GM15510 (cell line): ENCODE measurements around the gene FAM181B.

Experiments
- POLR2A ChIP-seq: IDR thresholded peaks from 3 replicates; pipeline ENCODE4 v1.6.1; 2011; ENCODE audit warnings: borderline replicate concordance; ENCODE audit not compliant: insufficient read length; ENCODE audit errors: extremely low read depth

FAM181B gene

DNA sequence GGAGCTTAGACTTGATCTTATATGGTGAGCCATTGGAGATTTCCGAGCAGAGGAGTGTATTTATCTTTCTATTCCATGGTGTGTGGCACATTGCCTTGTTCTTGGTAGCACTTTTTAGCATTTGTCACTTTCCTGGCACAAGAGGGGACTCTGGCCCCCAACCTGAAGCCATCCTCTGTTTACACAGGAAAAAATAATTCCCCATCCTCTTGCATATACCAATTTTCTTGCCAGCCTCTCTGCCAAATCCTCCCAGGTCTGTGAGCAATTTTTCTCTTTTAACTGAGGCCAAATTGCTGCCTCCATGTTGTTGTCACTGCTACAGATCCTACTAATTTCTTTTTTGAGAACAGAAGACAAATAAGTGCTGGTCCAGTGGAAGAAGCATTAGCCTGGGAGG, 20.3 kb upstream of the FAM181B start:
- no peak for TF ChIP-seq POLR2A

DNA sequence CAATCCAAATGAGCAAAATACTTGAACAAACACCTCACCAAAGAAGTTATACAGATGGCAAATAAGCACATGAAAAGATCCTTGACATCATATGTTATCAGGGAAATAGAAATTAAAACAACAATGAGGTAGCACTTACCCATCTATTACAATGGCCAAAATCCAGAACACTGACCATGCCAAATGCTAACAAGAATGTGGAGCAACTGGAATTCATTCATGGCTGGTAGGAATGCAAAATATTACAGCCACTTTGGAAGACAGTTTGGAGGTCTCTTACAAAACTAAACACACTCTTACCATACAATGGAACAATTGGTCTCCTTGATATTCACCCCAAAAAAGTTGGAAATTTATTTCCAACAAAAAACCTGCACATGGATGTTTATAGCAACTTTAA, 19.1 kb upstream of the FAM181B start:
- TF ChIP-seq POLR2A = no peak

DNA sequence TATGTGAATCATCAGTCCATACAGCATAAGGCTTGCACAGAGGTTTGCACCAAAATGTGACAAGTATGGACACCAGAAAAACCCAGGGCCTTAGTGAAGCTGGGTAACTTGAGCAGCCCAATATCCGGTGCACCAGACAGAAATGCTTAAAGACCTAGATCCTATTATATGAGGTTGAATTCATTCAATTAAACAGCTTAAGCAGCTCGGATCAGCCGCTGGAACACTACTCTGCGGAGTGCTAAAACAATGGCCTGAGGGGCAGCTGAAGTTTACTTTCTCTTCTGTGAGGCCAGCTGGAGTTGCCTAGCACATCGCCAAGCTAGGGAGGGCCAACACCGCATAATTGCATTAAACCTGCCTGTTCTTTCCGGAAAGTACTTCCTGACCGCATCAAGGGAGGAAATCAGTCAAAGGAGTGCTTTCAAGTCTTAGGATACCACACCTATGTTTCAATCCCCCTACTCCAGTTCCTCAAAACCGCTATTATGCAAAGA, 17.0 kb upstream of the FAM181B start:
- TF ChIP-seq POLR2A = no peak

DNA sequence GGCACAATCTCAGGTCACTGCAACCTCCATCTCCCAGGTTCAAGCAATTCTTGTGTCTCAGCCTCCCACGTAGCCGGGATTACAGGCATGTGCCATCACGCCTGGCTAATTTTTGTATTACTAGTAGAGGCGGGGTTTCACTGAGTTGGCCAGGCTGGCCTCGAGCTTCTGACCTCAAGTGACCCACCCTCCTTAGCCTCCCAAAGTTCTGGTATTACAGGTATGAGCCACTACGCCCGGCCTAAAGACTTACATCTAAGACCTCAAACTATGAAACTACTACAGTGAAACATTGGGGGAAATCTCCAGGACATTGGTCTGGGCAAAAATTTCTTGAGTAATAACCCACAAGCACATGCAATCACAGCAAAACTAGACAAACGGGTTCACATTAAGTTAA, 13.8 kb upstream of the FAM181B start:
- no peak for TF ChIP-seq POLR2A

DNA sequence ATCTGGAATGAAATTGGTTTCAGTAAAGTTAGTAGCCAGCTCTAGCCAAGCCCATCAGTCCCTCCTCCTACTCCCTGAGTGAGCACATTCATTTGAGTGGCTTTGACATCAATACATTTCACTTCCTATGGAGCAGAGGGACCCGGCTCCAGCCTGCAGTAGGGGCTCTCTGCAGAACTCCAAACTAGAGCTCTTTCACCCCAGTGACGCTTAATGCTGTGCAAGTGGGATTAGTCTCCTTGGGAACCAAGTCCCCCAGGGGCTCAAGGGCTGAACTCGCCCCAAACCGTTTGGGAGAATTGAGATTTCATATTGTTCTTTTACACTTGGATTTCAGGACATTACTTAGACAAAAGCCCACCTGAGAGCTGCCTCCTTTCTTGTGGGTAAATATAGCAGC, 4.4 kb upstream of the FAM181B start:
- TF ChIP-seq POLR2A = no peak

DNA sequence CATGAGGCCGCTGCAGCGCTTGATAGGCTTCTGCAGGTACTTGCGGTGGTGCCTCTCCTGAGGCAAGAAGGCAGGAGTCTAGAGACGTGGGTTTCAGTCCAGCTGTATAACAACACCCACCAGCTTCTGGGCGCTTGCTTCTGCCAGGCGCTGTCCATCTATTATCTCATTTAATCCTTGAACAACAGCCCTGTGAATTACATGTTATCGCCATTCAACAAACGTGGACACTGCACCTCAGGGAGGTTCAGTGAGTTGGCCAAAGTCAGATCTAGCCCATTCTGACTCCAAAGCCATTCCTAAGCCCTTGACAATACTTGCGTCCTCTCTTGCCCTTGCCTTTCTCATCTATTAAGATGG, 436 bp upstream of the FAM181B start:
- no peak for TF ChIP-seq POLR2A

DNA sequence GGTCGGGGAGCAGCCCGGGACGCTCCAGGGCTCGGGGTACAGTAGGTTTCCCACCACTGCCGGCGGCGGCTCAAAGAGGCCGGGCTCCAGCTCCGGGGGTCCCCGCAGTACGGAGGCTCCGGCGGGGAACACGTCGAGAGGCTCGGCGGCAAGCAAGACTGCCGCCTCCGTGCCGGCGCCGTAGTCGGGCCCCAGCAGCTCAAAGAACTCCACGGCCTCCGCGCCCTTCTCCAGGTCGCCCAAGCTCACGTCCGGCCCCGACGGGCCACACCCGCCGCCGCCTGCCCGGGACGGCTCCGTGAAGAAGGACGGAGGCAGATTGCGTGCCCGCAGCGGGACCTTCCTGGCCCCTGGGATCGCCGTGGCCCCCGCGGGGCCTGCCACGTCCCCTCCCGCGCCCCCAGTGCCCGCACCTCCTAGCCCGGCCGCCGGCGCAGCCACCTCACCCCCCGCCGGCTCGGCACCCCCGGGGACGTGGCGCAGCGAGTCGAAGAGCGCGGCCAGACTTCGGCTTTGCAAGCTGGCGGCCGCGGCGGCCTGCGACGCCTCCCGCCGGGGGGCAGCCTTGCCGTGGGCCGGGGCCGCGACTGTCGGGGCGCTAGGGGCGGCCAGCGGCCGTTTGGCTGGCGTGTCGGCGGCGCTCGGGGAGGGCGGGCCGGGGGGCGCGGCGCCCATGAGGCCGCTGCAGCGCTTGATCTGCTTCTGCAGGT, 775 bp downstream of the FAM181B start:
- no peak for TF ChIP-seq POLR2A

DNA sequence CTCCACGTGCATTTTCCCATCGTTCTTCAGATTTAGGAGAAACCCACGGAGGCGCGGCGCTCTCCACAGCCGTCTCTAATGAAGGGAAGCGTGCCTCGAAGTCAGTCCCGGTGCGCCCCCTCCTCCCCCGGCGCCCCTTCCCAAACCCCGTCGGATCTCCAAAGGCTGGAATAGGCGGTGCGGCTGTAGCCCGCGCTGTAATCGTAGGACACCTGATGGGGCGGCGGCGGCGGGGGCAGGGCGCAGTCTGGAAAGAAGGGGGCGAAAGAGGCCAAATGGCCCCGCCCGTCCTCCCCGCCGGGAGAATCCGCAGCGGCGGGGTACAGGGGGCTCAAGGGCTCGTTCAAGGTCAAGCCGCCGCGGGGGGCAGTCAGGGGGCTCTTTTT, 1.3 kb downstream of the FAM181B start:
- no peak for TF ChIP-seq POLR2A

DNA sequence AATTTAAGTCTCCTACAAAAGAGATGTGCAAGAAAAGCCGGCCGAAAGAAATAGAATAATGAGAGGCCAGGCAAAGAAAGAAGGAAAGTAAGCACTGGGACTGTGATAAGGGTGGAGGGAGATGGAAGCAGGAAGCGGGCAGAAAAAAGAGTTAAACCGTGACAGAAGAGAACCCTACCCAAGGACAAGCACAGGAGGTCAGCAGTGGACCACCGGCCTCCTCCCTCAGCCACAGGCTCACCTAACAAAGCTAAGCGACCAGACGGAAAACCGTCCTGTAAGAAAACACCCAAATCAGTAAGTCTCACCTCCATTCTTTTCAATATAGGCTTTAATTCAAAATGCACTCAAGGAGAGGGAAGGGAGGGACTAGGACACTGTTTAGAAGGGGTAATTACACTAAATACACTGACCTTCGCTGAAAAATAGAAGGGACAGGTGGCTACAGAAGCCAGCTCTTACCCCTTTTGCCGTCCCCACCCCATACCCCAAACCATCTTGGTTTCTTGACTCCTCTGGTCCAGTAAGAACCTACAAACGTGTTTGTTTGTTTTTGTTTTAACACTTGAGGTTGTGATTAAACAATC, 1.9 kb downstream of the FAM181B start:
- no peak for TF ChIP-seq POLR2A

DNA sequence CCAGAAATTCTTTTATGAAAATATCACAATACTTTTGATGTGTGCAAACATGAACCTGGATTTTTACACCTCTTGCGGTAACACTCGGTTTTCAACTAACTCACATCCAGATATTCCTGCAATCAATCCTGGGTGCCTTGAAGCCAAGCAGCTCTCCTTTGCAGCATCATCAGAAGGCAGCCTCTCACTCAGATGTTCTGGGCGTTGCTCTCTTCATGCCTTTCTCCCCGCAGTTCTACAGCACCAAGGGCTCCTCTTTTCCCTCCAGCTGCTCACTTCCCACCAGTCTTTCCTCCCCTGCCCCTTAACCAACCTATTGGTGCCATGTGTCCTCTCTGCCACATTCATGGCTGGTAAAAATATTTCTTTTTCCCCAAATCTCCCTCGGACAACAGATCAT, 2.9 kb downstream of the FAM181B start:
- TF ChIP-seq POLR2A = no peak

DNA sequence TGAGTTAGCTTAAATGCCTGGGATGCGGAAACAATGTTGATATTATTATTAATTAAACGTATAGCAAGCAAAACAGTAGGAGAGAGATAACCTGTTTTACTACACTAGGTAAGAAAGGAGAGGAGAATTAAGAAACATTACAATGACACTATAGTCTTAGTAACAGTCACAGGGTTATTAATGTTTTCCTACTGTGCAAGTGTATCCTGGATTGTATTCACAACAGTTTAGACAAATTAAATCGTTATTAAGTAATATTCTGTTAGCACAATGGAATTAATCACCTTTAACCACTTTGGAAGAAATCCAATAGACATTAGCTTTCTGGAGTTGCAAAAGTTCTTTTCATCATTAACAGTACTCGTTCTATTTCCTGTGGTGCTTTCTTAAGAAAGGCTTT, 3.4 kb downstream of the FAM181B start:
- TF ChIP-seq POLR2A = no peak

DNA sequence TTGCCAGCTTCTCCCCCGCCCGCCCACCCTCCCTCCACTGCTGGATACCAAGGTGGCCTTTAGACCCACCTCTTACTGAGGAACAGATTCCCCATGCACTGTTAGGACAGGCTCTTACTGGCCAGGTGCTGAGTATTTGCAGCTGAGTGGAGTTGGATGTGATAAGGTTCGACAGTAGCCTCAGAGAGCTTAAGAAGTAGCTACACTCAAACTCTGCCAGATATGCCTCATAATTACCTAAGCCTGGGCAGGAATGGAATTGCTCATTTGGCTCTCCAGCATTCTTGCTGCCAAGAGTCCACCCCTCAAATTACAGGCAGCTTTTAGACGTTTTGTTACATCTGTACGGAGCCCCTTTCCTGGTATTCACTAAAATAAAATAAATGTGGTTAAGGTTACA, 9.6 kb downstream of the FAM181B start:
- TF ChIP-seq POLR2A = no peak

DNA sequence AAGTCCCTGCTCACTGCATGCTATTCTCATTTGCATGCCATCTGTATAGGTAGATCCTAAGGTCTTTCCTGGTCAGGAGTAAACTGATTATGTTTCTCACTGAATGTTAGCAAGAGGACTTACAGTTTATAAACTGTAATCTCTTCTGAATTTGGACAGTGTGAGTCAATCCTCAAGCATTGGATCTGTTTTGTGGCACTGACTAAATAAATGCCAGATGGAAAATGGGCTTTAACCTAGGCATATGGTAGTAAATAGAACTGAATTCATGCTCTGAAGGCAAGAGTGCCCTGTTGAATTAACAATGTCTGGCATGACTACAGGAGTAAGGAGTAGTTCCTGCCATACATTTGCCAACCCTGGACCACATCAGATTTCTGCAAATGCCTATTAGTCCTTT, 11.4 kb downstream of the FAM181B start:
- no peak for TF ChIP-seq POLR2A

DNA sequence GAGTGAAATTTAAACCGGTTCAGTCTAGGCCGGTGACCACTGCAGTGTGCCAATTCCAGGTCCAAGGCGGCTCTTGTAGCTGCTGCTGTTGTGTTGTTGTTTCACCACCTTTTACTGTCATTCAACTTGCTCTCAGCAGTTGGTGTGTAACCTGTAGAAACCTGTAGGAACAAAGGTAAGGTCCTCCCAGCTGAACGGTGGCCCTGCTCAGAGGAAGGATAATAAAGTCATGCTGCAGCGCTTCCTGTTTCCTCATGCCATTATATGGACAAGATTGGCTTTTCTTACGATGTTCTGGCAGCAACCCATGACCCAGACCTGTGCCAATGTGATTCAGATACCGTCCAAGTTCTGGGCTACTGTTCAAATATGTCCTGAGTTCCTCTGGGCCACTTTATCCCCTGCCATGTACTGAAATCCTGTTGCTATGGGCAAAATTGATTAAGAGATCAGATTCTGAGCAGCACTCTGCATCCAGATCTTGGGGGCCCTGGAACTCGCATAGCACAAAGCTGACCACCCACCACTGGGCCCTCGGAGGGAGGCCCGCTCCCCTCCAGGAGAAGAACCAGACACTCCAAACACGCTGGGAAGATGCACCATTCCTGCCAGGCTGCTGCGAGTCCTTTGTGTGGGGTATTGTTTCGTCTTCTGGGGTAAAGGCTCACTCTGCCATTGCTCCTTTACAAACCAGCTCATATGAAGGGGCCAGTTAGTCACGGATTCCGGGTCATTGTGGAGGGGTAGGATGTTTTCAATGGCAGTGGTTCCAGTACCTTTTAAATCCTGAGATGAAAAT, 13.2 kb downstream of the FAM181B start:
- TF ChIP-seq POLR2A = no peak

DNA sequence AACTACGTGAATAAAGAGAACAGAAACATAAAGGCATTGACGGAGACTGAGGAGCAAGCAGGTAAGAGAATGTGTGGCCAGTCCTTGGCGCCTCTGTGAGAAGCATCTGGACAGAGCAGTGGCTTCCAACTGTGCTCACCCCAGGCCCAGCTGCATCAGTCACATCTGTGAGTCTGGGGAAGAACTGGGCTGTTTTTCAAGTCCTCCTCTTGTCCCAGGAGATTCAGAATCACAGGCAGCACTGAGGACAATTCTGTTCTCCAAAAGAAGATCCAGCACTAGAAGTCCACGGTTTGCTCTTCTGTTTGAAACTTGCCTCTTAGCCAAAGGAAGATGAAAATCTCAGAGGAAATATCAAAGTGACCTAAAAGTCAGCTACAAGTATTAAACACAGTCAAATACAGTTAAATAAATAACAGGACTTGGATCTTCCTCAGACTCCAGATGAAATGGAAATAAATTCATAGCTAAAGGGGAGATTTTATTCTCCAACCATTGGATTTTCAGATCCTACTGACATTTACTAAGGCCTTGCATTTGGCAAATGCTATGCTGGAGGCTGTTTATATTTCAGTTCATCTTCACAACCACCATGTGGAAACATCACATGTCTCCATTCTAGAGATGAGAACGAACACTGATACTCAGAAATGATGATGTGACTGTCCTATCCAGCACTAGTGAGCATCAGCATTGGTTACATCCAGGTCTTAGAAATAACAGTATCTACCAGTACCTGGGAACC, 14.1 kb downstream of the FAM181B start:
- TF ChIP-seq POLR2A = no peak
